GM21528 (cell line): ENCODE measurements around the gene PIMREG.

Experiments
- ATAC-seq: cut with Tn5 transposase; IDR thresholded peaks from one replicate; pipeline ENCODE4 v1.9.1; 2021; ENCODE audit warnings: mild to moderate bottlenecking, moderate library complexity; ENCODE audit not compliant: unreplicated experiment, low FRiP score

PIMREG gene

DNA sequence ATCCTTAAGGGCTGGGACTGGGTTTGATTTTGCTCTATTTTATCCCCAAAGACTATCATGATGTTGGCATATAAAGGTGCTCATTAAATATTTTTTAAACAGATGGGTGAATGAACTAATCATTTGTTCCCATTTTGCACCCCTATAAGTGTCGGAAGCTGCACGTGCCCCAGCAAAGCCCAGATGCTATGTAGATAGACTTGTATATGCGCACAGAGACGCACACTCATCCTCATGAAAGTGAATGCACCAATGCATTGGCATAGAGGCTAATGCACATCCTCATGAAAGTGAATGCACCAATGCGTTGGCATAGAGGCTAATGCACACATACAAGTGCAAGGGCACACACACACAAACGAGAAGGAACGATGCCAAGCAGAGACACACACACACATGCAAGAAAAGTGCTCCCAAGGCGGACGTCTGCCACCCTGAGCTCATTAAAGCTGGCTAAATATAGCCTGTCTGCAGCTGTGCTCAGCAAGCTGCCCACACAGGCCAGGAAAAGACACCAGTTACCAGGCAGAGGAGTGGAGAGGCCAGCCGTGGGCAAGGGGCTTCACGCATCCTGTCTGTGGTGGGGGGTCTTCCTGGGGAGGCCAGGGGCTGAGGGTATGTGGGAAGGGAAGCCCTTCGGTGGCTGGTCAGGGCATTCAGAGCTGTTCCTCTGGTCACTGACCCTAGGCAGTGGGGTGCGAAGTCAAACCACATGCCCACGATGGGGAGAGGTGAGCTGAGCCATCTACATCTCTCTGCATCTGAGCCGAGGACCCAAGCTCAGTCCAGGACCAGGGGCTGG lies 52.6 kb downstream of the PIMREG start:
- ATAC-seq: no peak

DNA sequence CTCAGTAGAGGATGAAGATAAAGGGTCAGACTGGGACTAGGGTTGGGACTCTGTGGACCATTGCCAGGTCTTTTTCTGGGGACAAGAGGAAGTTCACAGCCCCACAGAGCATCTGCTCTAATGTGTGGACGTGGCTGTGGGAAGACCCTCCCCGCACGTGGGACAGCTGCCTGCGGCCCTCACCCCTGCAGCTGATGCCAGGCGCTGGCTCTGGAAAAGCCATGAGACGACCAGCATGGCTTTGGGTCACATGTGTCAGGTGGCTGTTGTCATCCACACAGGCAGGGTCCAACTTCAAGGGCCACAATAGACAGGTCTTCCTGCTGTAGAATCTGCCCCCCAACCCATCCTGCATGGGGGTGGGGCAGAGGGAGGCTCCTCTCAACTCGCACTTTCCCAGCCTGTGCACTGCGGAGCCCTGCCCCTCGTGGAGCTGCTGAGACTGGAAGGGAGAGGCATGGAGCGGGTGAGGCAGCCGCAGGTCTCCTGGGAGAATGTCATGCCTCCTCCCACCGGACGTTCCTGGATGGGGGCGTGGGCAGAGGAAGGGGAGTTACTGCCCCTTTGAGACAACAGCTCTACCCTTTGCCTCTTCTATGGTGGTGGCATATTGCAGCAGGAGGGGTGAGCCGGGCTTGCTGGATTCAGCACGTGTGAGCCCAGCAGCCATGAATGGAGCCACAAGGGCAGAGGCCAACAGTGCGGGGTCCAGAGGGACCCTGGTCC lies 53.4 kb downstream of the PIMREG start:
- no peak for ATAC-seq

DNA sequence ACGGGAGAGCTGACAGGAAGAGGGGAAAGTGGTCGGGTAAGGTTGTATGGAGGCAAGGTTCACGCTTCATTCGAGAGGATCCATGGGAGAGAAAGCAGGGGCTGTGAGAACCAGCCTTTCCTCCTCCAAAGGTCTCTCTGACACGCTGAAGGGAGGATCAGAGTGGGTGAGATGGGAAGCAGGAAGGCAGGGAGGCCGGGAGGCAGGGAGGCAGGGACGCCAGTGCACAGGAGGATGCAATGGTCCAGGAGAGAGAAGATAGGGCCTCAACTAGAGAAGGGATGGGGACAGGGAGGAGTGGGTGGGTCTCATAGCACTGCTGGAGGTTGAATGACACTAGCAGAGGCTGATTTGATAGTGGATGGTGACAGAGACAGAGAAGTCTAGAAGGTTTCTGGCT lies 54.1 kb downstream of the PIMREG start:
- no peak for ATAC-seq

DNA sequence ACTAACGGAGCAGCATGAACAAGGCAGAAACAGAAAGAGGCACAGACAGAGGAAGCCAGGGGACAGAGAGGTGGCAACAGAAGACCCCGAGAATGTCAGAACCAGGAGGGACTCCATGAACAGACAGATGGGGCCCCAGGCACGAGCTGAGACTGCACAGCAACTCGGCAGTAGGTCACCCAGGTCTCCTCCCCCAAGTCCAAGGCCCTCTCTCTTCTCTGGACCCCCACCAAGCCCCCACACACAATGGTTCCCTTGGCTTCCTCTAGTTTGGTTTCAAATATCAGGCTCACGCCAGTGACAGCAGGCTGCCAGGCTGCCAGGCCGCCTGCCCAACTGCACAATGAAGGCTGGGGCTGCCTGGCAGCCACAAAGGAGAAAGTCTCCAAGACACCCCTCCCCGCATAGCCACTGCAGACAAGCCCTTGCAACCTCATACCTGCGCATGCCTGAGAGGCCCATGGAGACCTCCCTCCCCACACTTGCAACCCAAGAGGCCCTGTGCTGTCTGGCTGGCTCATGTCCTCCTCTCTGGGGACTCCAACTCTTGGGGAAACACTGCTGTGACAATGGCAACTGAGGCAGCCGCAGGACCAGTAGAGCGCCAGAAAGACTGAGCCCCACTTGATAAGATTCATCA lies 54.8 kb downstream of the PIMREG start:
- ATAC-seq: no peak
